H1 (cell line): ENCODE measurements around the gene HOXA13. TPM values are rescaled to one million over a fixed set of nuclear protein-coding genes. Genes with fewer than 3 reads are reported as not detected.
A peak's percentile ranks its signal among the peaks of the same experiment; 100 is the strongest.

Source experiments
- CHD7 ChIP-seq: fragments of 300-600 bp; sonication (generic); IDR thresholded peaks from 2 replicates; pipeline ENCODE4 v1.7.1; 2012; ENCODE audit warnings: low read length, moderate library complexity, mild to moderate bottlenecking, inconsistent platforms; ENCODE audit not compliant: insufficient replicate concordance
- CTBP2 ChIP-seq: IDR thresholded peaks from 2 replicates; pipeline ENCODE4 v1.7.0; 2011; ENCODE audit warnings: borderline replicate concordance, mild to moderate bottlenecking, moderate library complexity, mixed read lengths, low read length; ENCODE audit not compliant: insufficient read depth, insufficient read length
- JUND ChIP-seq: IDR thresholded peaks from 2 replicates; pipeline ENCODE4 v1.6.1; 2011; ENCODE audit warnings: mild to moderate bottlenecking, improper control_type of control experiment, low read length
- MAFK ChIP-seq: IDR thresholded peaks from 2 replicates; pipeline ENCODE4 v1.6.1; 2012; ENCODE audit warnings: low read depth, mild to moderate bottlenecking, improper control_type of control experiment, low read length
- RXRA ChIP-seq: IDR thresholded peaks from 2 replicates; pipeline ENCODE4 v1.6.1; 2011; ENCODE audit warnings: low read depth, mild to moderate bottlenecking, low read length, moderate library complexity; ENCODE audit not compliant: insufficient read depth
- SP1 ChIP-seq: IDR thresholded peaks from 2 replicates; pipeline ENCODE4 v1.6.1; 2011; ENCODE audit warnings: low read depth, low read length
- TAF7 ChIP-seq: optimal IDR thresholded peaks from 2 replicates; pipeline ENCODE3; 2011; ENCODE audit warnings: low read depth, mild to moderate bottlenecking, inconsistent platforms, low read length, moderate library complexity, borderline replicate concordance
- TEAD4 ChIP-seq: IDR thresholded peaks from 2 replicates; pipeline ENCODE4 v1.6.1; 2012; ENCODE audit warnings: low read depth, low read length, inconsistent platforms, mixed read lengths
- ZNF274 ChIP-seq: IDR thresholded peaks from 2 replicates; pipeline ENCODE4 v1.7.0; 2012; ENCODE audit warnings: low read length, borderline replicate concordance; ENCODE audit errors: extremely low read depth
- polyA plus RNA-seq, 7 experiments: library from polyadenylated mRNA; depleted of rRNA in 3 of 7; stranded (reverse) in 5 of 7; unstranded in 2 of 7; fragments of >200 nt in 5 of 7; fragments of 200-250 nt in 2 of 7; gene quantifications; 1 replicate in 5 of 7; 2 replicates in 1 of 7; 4 replicates in 1 of 7; pipeline versions ENCODE4 v1.2.1 to v1.2.3, GENCODE V29; 2011 to 2013; ENCODE audit warnings: missing spikeins in 2 of 7, mixed read lengths in 2 of 7
- total RNA-seq: library from RNA; stranded (reverse); fragmentation: NEBNext Ultra II Directional; extraction: Animal tissue kit (Norgen Biotek cat#: 25700); gene quantifications from 2 replicates; pipeline ENCODE4 v1.2.1, GENCODE V29; 2021

HOXA13 gene
- total and polyA plus RNA-seq, 2 of the 8 experiments (the other 6 are each of a cell fraction or from before 2014, with no cell fraction given): not detected

GRCh38 chr7:27179503-27180430 lies 20.1 kb downstream of the HOXA13 start (continued):
- TF ChIP-seq TEAD4 (0 out of 2 replicates have a peak, but pooled peaks have one; percentile 8), TAF7 (no peak), ZNF274 (no peak), JUND (no peak), MAFK (no peak), SP1 (peak; percentile 29; the same call in 1 of the 2 replicates), RXRA (no peak), CHD7 (no peak), CTBP2 (no peak)
